ENCODE measurements around the gene UNC13D.
"Not testable (repeated sequence)": the region's sequence is repeated elsewhere in the genome, so short reads cannot be mapped to it uniquely, and the experiment has no call there.

Gene UNC13D

GRCh38 chr17:75815399-75815798 is 28.8 kb downstream of the UNC13D start:
- Histone ChIP-seq H3K36me3 (ENCODE audit: control insufficient read depth, insufficient read depth, low read length) (peaks cover 59% of the 10 kb centered on the region), H3K4me3 (ENCODE audit: low read length) (no peak overlapping the region), H3K9ac (ENCODE audit: low read length) (no peak overlapping the region), H3K27ac (ENCODE audit: low read depth, low read length) (no peak overlapping the region), H3K27me3 (ENCODE audit: control insufficient read depth, insufficient read depth, low read length) (no peaks in the 10 kb centered on the region), H3K4me1 (ENCODE audit: control insufficient read depth, insufficient read depth, low read length) (no peaks in the 10 kb centered on the region)

- Histone ChIP-seq H3K4me1 (ENCODE audit: control insufficient read depth, insufficient read depth, low read length) (no peaks in the 10 kb centered on the region), H3K9ac (ENCODE audit: low read length) (no peak overlapping the region), H3K36me3 (ENCODE audit: control insufficient read depth, insufficient read depth, low read length) (peaks cover 56% of the 10 kb centered on the region), H3K27ac (ENCODE audit: low read depth, low read length) (no peak overlapping the region), H3K4me3 (ENCODE audit: low read length) (no peak overlapping the region), H3K27me3 (ENCODE audit: control insufficient read depth, insufficient read depth, low read length) (no peaks in the 10 kb centered on the region)
These were observed 29.3 kb downstream of the UNC13D start for GRCh38 chr17:75814900-75815373.

- no peaks in the 10 kb centered on the region for H3K4me1 ChIP-seq (ENCODE audit: control insufficient read depth, insufficient read depth, low read length)
- H3K27ac ChIP-seq (ENCODE audit: low read depth, low read length), result no peak overlapping the region
- peaks cover 50% of the 10 kb centered on the region for H3K36me3 ChIP-seq (ENCODE audit: control insufficient read depth, insufficient read depth, low read length)
- H3K4me3 ChIP-seq (ENCODE audit: low read length), result no peak overlapping the region
- H3K9ac ChIP-seq (ENCODE audit: low read length), result no peak overlapping the region
- no peaks in the 10 kb centered on the region for H3K27me3 ChIP-seq (ENCODE audit: control insufficient read depth, insufficient read depth, low read length)
These were observed 30.2 kb downstream of the UNC13D start for GRCh38 chr17:75814021-75814395.

GRCh38 chr17:75813081-75814020 is 30.9 kb downstream of the UNC13D start:
- no peaks in the 10 kb centered on the region for H3K27me3 ChIP-seq (ENCODE audit: control insufficient read depth, insufficient read depth, low read length)
- H3K9ac ChIP-seq (ENCODE audit: low read length), result no peak overlapping the region
- H3K36me3 ChIP-seq (ENCODE audit: control insufficient read depth, insufficient read depth, low read length), result peaks cover 48% of the 10 kb centered on the region
- no peaks in the 10 kb centered on the region for H3K4me1 ChIP-seq (ENCODE audit: control insufficient read depth, insufficient read depth, low read length)
- H3K4me3 ChIP-seq (ENCODE audit: low read length), result no peak overlapping the region
- H3K27ac ChIP-seq (ENCODE audit: low read depth, low read length), result no peak overlapping the region

- no peak overlapping the region for H3K4me3 ChIP-seq (ENCODE audit: low read length)
- peaks cover 47% of the 10 kb centered on the region for H3K36me3 ChIP-seq (ENCODE audit: control insufficient read depth, insufficient read depth, low read length)
- no peaks in the 10 kb centered on the region for H3K27me3 ChIP-seq (ENCODE audit: control insufficient read depth, insufficient read depth, low read length)
- H3K9ac ChIP-seq (ENCODE audit: low read length), result no peak overlapping the region
- no peaks in the 10 kb centered on the region for H3K4me1 ChIP-seq (ENCODE audit: control insufficient read depth, insufficient read depth, low read length)
- no peak overlapping the region for H3K27ac ChIP-seq (ENCODE audit: low read depth, low read length)
These were observed 31.8 kb downstream of the UNC13D start for GRCh38 chr17:75812096-75813013.

GRCh38 chr17:75811174-75811573 is 33.0 kb downstream of the UNC13D start:
- no peaks in the 10 kb centered on the region for H3K4me1 ChIP-seq (ENCODE audit: control insufficient read depth, insufficient read depth, low read length)
- no peaks in the 10 kb centered on the region for H3K27me3 ChIP-seq (ENCODE audit: control insufficient read depth, insufficient read depth, low read length)
- H3K9ac ChIP-seq (ENCODE audit: low read length), result no peak overlapping the region
- H3K27ac ChIP-seq (ENCODE audit: low read depth, low read length), result no peak overlapping the region
- peaks cover 38% of the 10 kb centered on the region for H3K36me3 ChIP-seq (ENCODE audit: control insufficient read depth, insufficient read depth, low read length)
- H3K4me3 ChIP-seq (ENCODE audit: low read length), result no peak overlapping the region

GRCh38 chr17:75810756-75811155 is 33.4 kb downstream of the UNC13D start:
- peaks cover 36% of the 10 kb centered on the region for H3K36me3 ChIP-seq (ENCODE audit: control insufficient read depth, insufficient read depth, low read length)
- not testable (repeated sequence) for H3K9ac ChIP-seq (ENCODE audit: low read length); H3K4me1 ChIP-seq (ENCODE audit: control insufficient read depth, insufficient read depth, low read length); H3K27ac ChIP-seq (ENCODE audit: low read depth, low read length); H3K4me3 ChIP-seq (ENCODE audit: low read length); H3K27me3 ChIP-seq (ENCODE audit: control insufficient read depth, insufficient read depth, low read length)

GRCh38 chr17:75810216-75810615 is 34.0 kb downstream of the UNC13D start:
- Histone ChIP-seq H3K27me3 (ENCODE audit: control insufficient read depth, insufficient read depth, low read length) (no peaks in the 10 kb centered on the region), H3K4me3 (ENCODE audit: low read length) (no peak overlapping the region), H3K4me1 (ENCODE audit: control insufficient read depth, insufficient read depth, low read length) (no peaks in the 10 kb centered on the region), H3K9ac (ENCODE audit: low read length) (no peak overlapping the region), H3K36me3 (ENCODE audit: control insufficient read depth, insufficient read depth, low read length) (peaks cover 32% of the 10 kb centered on the region), H3K27ac (ENCODE audit: low read depth, low read length) (no peak overlapping the region)

GRCh38 chr17:75809631-75810111 is 34.5 kb downstream of the UNC13D start:
- H3K27ac ChIP-seq (ENCODE audit: low read depth, low read length), result peak overlapping the region; percentile 33
- H3K36me3 ChIP-seq (ENCODE audit: control insufficient read depth, insufficient read depth, low read length), result peaks cover 27% of the 10 kb centered on the region

GRCh38 chr17:75808905-75809621 is 35.1 kb downstream of the UNC13D start:
- Histone ChIP-seq H3K36me3 (ENCODE audit: control insufficient read depth, insufficient read depth, low read length) (peaks cover 24% of the 10 kb centered on the region), H3K4me1 (ENCODE audit: control insufficient read depth, insufficient read depth, low read length) (no peaks in the 10 kb centered on the region), H3K9ac (ENCODE audit: low read length) (no peak overlapping the region), H3K27ac (ENCODE audit: low read depth, low read length) (peak overlapping the region; percentile 49), H3K4me3 (ENCODE audit: low read length) (no peak overlapping the region), H3K27me3 (ENCODE audit: control insufficient read depth, insufficient read depth, low read length) (no peaks in the 10 kb centered on the region)

More at GRCh38 chr17:75809631-75810111, 34.5 kb downstream of the UNC13D start:
- H3K4me1 ChIP-seq (ENCODE audit: control insufficient read depth, insufficient read depth, low read length), result no peaks in the 10 kb centered on the region
- no peak overlapping the region for H3K9ac ChIP-seq (ENCODE audit: low read length)
- H3K4me3 ChIP-seq (ENCODE audit: low read length), result no peak overlapping the region
- no peaks in the 10 kb centered on the region for H3K27me3 ChIP-seq (ENCODE audit: control insufficient read depth, insufficient read depth, low read length)

- Histone ChIP-seq H3K27ac (ENCODE audit: low read depth, low read length) (peak overlapping the region; percentile 49), H3K36me3 (ENCODE audit: control insufficient read depth, insufficient read depth, low read length) (peaks cover 19% of the 10 kb centered on the region), H3K4me1 (ENCODE audit: control insufficient read depth, insufficient read depth, low read length) (no peaks in the 10 kb centered on the region), H3K27me3 (ENCODE audit: control insufficient read depth, insufficient read depth, low read length) (no peaks in the 10 kb centered on the region), H3K4me3 (ENCODE audit: low read length) (no peak overlapping the region), H3K9ac (ENCODE audit: low read length) (no peak overlapping the region)
These were observed 35.7 kb downstream of the UNC13D start for GRCh38 chr17:75808549-75808904.

- H3K36me3 ChIP-seq (ENCODE audit: control insufficient read depth, insufficient read depth, low read length), result peaks cover 13% of the 10 kb centered on the region
- no peaks in the 10 kb centered on the region for H3K4me1 ChIP-seq (ENCODE audit: control insufficient read depth, insufficient read depth, low read length)
- no peak overlapping the region for H3K4me3 ChIP-seq (ENCODE audit: low read length)
- no peak overlapping the region for H3K9ac ChIP-seq (ENCODE audit: low read length)
- no peaks in the 10 kb centered on the region for H3K27me3 ChIP-seq (ENCODE audit: control insufficient read depth, insufficient read depth, low read length)
- H3K27ac ChIP-seq (ENCODE audit: low read depth, low read length), result no peak overlapping the region
These were observed 36.3 kb downstream of the UNC13D start for GRCh38 chr17:75807861-75808260.
